Osteocyte (in vitro differentiated cells): Measurements from ENCODE around the gene SMPD2. TPM values are rescaled to one million over a fixed set of nuclear protein-coding genes. Genes with fewer than 3 reads are reported as not detected.
A peak's percentile ranks its signal among the peaks of the same experiment; 100 is the strongest.

Source experiments
- DNase-seq: peaks from one replicate; pipeline ENCODE4 v3.0.0; 2021; ENCODE audit warnings: mixed read lengths; ENCODE audit not compliant: unreplicated experiment; ENCODE audit errors: extremely low spot score
- H3K27ac Mint-ChIP-seq: one replicate; pipeline ENCODE4 v1.8.0; 2021; ENCODE audit warnings: mild to moderate bottlenecking, mixed read lengths; ENCODE audit not compliant: unreplicated experiment
- H3K27me3 Mint-ChIP-seq: one replicate; pipeline ENCODE4 v1.8.0; 2021; ENCODE audit warnings: mixed read lengths; ENCODE audit not compliant: unreplicated experiment
- H3K36me3 Mint-ChIP-seq: one replicate; pipeline ENCODE4 v1.8.0; 2021; ENCODE audit warnings: mixed read lengths; ENCODE audit not compliant: unreplicated experiment
- H3K4me1 Mint-ChIP-seq: one replicate; pipeline ENCODE4 v1.8.0; 2021; ENCODE audit warnings: mixed read lengths; ENCODE audit not compliant: unreplicated experiment
- H3K4me3 Mint-ChIP-seq: one replicate; pipeline ENCODE4 v1.8.0; 2021; ENCODE audit warnings: mild to moderate bottlenecking, moderate library complexity, mixed read lengths; ENCODE audit not compliant: unreplicated experiment
- H3K9me3 Mint-ChIP-seq: one replicate; pipeline ENCODE4 v1.8.0; 2021; ENCODE audit warnings: mixed read lengths; ENCODE audit not compliant: unreplicated experiment
- total RNA-seq: library from RNA; stranded (reverse); gene quantifications from 2 replicates; pipeline ENCODE4 v1.2.1, GENCODE V29; 2021
- TF ChIP-seq, protein P1 (sequence below): fragments of 200-600 bp; sonication (generic); IDR thresholded peaks from 2 replicates; pipeline ENCODE4 v1.5.0; 2021; ENCODE audit warnings: antibody characterized with exemption, mild to moderate bottlenecking, moderate library complexity

SMPD2 gene
- total RNA-seq, 1 donor from 2014 or later = 10.1 TPM

DNA sequence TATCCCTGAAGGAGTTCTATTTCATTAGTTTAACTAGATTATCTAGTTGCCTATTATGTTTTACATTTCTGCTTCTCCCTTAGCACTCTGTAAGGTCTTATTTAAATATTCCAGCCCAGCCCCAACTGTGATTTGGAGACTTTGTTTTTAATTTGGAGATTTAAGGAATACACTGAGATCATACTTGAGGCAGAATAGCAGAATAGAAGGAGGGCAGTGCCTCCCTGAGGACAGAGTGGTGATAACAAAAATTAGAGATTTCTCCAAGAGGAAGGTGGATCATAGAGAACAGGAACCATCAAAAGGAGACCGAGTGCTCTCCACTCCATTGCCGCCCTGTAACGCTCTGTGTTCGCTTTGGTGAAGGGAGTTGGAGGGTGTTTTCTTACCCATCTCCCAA lies 43.5 kb upstream of the SMPD2 start:
- Mint-ChIP-seq H3K36me3 (no peaks in the 10 kb centered on the region), H3K27ac (no peak overlapping the region), H3K4me1 (no peaks in the 10 kb centered on the region), H3K27me3 (peaks cover 7% of the 10 kb centered on the region), H3K4me3 (no peak overlapping the region), H3K9me3 (no peaks in the 10 kb centered on the region)
- DNase-seq = no peak
- TF ChIP-seq, protein P1, sequence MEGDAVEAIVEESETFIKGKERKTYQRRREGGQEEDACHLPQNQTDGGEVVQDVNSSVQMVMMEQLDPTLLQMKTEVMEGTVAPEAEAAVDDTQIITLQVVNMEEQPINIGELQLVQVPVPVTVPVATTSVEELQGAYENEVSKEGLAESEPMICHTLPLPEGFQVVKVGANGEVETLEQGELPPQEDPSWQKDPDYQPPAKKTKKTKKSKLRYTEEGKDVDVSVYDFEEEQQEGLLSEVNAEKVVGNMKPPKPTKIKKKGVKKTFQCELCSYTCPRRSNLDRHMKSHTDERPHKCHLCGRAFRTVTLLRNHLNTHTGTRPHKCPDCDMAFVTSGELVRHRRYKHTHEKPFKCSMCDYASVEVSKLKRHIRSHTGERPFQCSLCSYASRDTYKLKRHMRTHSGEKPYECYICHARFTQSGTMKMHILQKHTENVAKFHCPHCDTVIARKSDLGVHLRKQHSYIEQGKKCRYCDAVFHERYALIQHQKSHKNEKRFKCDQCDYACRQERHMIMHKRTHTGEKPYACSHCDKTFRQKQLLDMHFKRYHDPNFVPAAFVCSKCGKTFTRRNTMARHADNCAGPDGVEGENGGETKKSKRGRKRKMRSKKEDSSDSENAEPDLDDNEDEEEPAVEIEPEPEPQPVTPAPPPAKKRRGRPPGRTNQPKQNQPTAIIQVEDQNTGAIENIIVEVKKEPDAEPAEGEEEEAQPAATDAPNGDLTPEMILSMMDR = peak; percentile 38

DNA sequence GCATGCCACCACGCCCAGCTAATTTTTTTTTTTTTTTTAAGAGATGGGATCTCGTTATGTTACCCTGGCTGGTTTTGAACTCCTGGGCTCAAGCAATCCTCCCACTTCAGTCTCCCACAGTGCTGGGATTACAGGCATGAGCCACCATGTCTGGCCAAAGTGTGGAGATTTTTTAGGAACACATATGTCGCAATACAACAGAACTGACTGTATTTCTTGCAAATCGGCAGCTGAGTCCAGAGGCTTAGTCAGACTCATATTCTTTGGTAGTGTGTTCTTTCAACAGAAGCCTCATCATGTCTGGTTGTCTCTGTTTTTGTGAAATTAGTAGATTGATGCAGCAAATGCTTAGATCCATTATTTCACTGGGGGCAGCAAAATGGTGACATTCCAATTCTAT lies 34.3 kb upstream of the SMPD2 start:
- no peaks in the 10 kb centered on the region for H3K36me3 Mint-ChIP-seq
- no peak overlapping the region for H3K27ac Mint-ChIP-seq
- H3K4me3 Mint-ChIP-seq = no peak overlapping the region
- TF ChIP-seq, protein P1 = no peak
- H3K4me1 Mint-ChIP-seq = no peaks in the 10 kb centered on the region
- H3K27me3 Mint-ChIP-seq = peaks cover 24% of the 10 kb centered on the region
- no peak for DNase-seq
- no peaks in the 10 kb centered on the region for H3K9me3 Mint-ChIP-seq

DNA sequence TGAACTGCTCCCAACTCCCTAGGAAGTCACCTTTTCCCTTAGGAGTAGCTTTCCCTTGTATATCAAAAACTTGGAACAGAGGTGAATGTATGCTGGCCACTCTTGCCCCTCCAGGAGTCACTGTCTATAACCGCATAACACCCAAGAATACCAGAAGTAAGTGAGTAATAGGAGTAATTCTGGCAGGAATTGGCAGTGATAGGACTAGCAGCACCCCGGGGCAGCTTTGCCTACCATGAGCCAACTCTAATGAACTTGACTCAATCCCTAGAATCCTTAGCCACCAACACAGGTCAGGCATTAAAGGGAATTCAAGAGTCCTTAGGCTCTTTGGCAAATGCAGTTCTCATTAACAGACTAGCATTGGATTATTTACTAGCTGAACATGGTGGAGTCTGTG lies 29.5 kb upstream of the SMPD2 start:
- Mint-ChIP-seq H3K4me1 (no peaks in the 10 kb centered on the region), H3K27me3 (peaks cover 41% of the 10 kb centered on the region), H3K9me3 (peaks cover 9% of the 10 kb centered on the region), H3K36me3 (peaks cover 3% of the 10 kb centered on the region), H3K4me3 (no peak overlapping the region), H3K27ac (no peak overlapping the region)
- no peak for DNase-seq
- TF ChIP-seq, protein P1 = no peak

DNA sequence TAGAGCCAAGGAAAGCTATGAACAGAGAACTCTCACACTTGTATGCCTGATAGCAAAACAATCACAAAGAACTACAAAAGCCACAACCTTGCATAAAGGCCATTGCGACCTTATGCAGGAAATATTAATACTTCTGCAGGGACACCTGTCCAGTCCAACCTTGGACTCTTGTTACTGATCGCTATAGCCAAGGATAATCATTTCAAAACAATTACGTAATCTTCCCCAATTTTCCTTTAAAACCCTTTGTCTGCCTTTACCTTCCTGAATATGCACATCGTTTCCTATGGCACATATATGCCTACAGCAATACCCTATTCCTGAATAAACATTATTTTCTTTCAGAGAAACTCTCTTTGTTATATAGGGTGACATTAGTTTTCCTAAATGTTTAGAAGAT lies 22.9 kb upstream of the SMPD2 start:
- DNase-seq = no peak
- no peak overlapping the region for H3K4me3 Mint-ChIP-seq
- no peaks in the 10 kb centered on the region for H3K36me3 Mint-ChIP-seq
- no peak overlapping the region for H3K27ac Mint-ChIP-seq
- TF ChIP-seq, protein P1 = no peak
- H3K27me3 Mint-ChIP-seq = peaks cover 24% of the 10 kb centered on the region
- no peaks in the 10 kb centered on the region for H3K4me1 Mint-ChIP-seq
- H3K9me3 Mint-ChIP-seq = peaks cover 4% of the 10 kb centered on the region

DNA sequence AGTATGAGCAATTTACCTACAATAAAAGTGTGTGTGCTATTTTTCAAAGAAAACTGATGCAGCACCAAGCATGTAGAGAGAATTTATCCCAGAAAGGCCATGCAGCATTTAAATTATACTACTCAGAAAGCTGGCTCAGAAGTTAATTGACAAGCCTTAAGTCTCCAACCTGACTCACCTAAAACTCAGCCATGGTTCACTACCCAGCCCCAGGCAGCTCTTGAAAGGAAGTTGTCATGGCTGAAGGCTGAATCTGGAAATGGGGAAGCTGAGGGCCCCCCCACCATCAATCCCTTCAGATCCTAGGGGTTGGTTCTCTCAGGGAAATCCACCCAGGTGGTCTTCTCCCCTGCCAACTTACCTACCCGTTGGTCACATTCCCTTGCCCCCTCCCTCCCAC lies 19.8 kb upstream of the SMPD2 start:
- Mint-ChIP-seq H3K9me3 (no peaks in the 10 kb centered on the region), H3K4me1 (no peaks in the 10 kb centered on the region), H3K36me3 (no peaks in the 10 kb centered on the region), H3K4me3 (no peak overlapping the region), H3K27me3 (peaks cover 7% of the 10 kb centered on the region), H3K27ac (no peak overlapping the region)
- TF ChIP-seq, protein P1 = no peak
- DNase-seq = no peak
